ENCODE data around the gene SLC18A2. TPM values are rescaled to one million over a fixed set of nuclear protein-coding genes. Genes with fewer than 3 reads are reported as not detected.

Gene SLC18A2
- total RNA-seq, 1 experiment from 2014 or later = not detected

GRCh38 chr10:117198088-117198487 is 42.8 kb upstream of the SLC18A2 start:
- TF ChIP-seq SIN3A (IDR thresholded peaks at IDR 0.05; ENCODE audit: borderline replicate concordance, insufficient read depth, low read depth, low read length) (no peak), CTCF (IDR thresholded peaks at IDR 0.05) (no peak), TCF7L2 (IDR thresholded peaks at IDR 0.05; ENCODE audit: low read depth, low read length) (no peak), REST (IDR thresholded peaks at IDR 0.05; ENCODE audit: insufficient read depth in 1 of 2, low read depth in 2 of 2, low read length in 1 of 2) (no peak), POLR2AphosphoS5 (IDR thresholded peaks at IDR 0.05; ENCODE audit: low read depth, low read length) (no peak)
- Histone ChIP-seq H3K27me3 (ENCODE audit: control insufficient read depth, insufficient read depth, low read length) (no peaks in the 10 kb centered on the region; the same call in 1 of the 2 replicates), H3K27ac (ENCODE audit: low read length) (no peak overlapping the region), H3K9me3 (ENCODE audit: control insufficient read depth, insufficient read depth, low read depth, low read length) (no peaks in the 10 kb centered on the region), H3K36me3 (ENCODE audit: control insufficient read depth, insufficient read depth, low read length) (no peaks in the 10 kb centered on the region), H3K4me1 (ENCODE audit: control insufficient read depth, insufficient read depth, low read length) (no peaks in the 10 kb centered on the region), H3K4me3 (ENCODE audit: low read depth in 2 of 2, low read length in 2 of 2) (no peak overlapping the region)
- DNase-seq (ENCODE audit: low read depth, low spot score) = no peak
- ATAC-seq = no peak
- in situ Hi-C loops (cut with HindIII; ENCODE audit: low pct_unique_long_range_greater_than_20kb, low sequenced_read_pairs) = no loop called here
- ChIA-PET POLR2A (no interaction called here), CTCF (no interaction called here)
- BruUV-seq (replicated peaks) = no TSS peak
- intact Hi-C loops (cut with micrococcal nuclease; ENCODE audit: unreplicated experiment) = no loop called here

GRCh38 chr10:117201826-117202225 is 39.1 kb upstream of the SLC18A2 start:
- Histone ChIP-seq H3K4me1 (ENCODE audit: control insufficient read depth, insufficient read depth, low read length) (no peaks in the 10 kb centered on the region), H3K27me3 (ENCODE audit: control insufficient read depth, insufficient read depth, low read length) (peaks cover 3% of the 10 kb centered on the region; the same call in 1 of the 2 replicates), H3K27ac (ENCODE audit: low read length) (no peak overlapping the region), H3K36me3 (ENCODE audit: control insufficient read depth, insufficient read depth, low read length) (no peaks in the 10 kb centered on the region), H3K4me3 (ENCODE audit: low read depth in 2 of 2, low read length in 2 of 2) (no peak overlapping the region), H3K9me3 (ENCODE audit: control insufficient read depth, insufficient read depth, low read depth, low read length) (no peaks in the 10 kb centered on the region)
- CTCF ChIA-PET = no interaction called here
- in situ Hi-C loops (cut with HindIII; ENCODE audit: low pct_unique_long_range_greater_than_20kb, low sequenced_read_pairs) (no loop called here), intact Hi-C loops (cut with micrococcal nuclease; ENCODE audit: unreplicated experiment) (no loop called here)
- no TSS peak for BruUV-seq (replicated peaks)
- TF ChIP-seq CTCF (IDR thresholded peaks at IDR 0.05) (no peak), POLR2AphosphoS5 (IDR thresholded peaks at IDR 0.05; ENCODE audit: low read depth, low read length) (no peak), TCF7L2 (IDR thresholded peaks at IDR 0.05; ENCODE audit: low read depth, low read length) (no peak), REST (IDR thresholded peaks at IDR 0.05; ENCODE audit: insufficient read depth in 1 of 2, low read depth in 2 of 2, low read length in 1 of 2) (no peak), SIN3A (IDR thresholded peaks at IDR 0.05; ENCODE audit: borderline replicate concordance, insufficient read depth, low read depth, low read length) (no peak)
- ATAC-seq = no peak
- POLR2A ChIA-PET = no interaction called here
- no peak for DNase-seq (ENCODE audit: low read depth, low spot score)
